ENCODE measurements around the gene B4GALNT3.

B4GALNT3 gene

GRCh38 chr12:535396-535795 lies 75.7 kb downstream of the B4GALNT3 start:
- H3K9me2 ChIP-seq (ENCODE audit: low read depth, low read length) = no peaks in the 10 kb centered on the region

GRCh38 chr12:536751-537245 lies 77.1 kb downstream of the B4GALNT3 start:
- no peak overlapping the region for H3K4me3 ChIP-seq (ENCODE audit: low read depth, low read length, poor library complexity, severe bottlenecking)
- no peak overlapping the region for H3K27ac ChIP-seq (ENCODE audit: low read depth, low read length, poor library complexity, severe bottlenecking)

More at GRCh38 chr12:535396-535795, 75.7 kb downstream of the B4GALNT3 start:
- Histone ChIP-seq H3K27me3 (ENCODE audit: insufficient read depth, low read length) (peaks cover 18% of the 10 kb centered on the region; the same call in 1 of the 2 replicates), H2AFZ (ENCODE audit: low read length) (no peak overlapping the region), H3F3A (ENCODE audit: insufficient read depth, low read length) (no peaks in the 10 kb centered on the region), H3K79me2 (ENCODE audit: insufficient read depth, low read length) (no peaks in the 10 kb centered on the region), H3K4me1 (ENCODE audit: insufficient read depth, low read length, severe bottlenecking) (no peaks in the 10 kb centered on the region), H3K27ac (ENCODE audit: low read depth, low read length, poor library complexity, severe bottlenecking) (no peak overlapping the region), H3K4me2 (ENCODE audit: low read length) (no peak overlapping the region), H4K20me1 (ENCODE audit: insufficient read depth, low read length) (no peaks in the 10 kb centered on the region), H3K36me3 (ENCODE audit: insufficient read depth, low read length) (peaks cover 6% of the 10 kb centered on the region; the same call in 1 of the 2 replicates), H3K4me3 (ENCODE audit: low read depth, low read length, poor library complexity, severe bottlenecking) (no peak overlapping the region), H3K9me3 (ENCODE audit: low read length) (peaks cover 13% of the 10 kb centered on the region), H3K9ac (ENCODE audit: low read length) (no peak overlapping the region)
- TF ChIP-seq CTCF (IDR thresholded peaks at IDR 0.05; ENCODE audit: low read length) = no peak
- TF ChIP-seq EZH2 (IDR thresholded peaks at IDR 0.05; ENCODE audit: borderline replicate concordance, low read length) = no peak

GRCh38 chr12:537772-538171 lies 78.0 kb downstream of the B4GALNT3 start:
- H3K4me3 ChIP-seq (ENCODE audit: low read depth, low read length, poor library complexity, severe bottlenecking) = no peak overlapping the region
- no peaks in the 10 kb centered on the region for H4K20me1 ChIP-seq (ENCODE audit: insufficient read depth, low read length)
- H3K36me3 ChIP-seq (ENCODE audit: insufficient read depth, low read length) = no peaks in the 10 kb centered on the region
- H3F3A ChIP-seq (ENCODE audit: insufficient read depth, low read length) = no peaks in the 10 kb centered on the region
- H3K4me2 ChIP-seq (ENCODE audit: low read length) = no peak overlapping the region
- peaks cover 4% of the 10 kb centered on the region for H3K27me3 ChIP-seq (ENCODE audit: insufficient read depth, low read length)
- H3K9ac ChIP-seq (ENCODE audit: low read length) = no peak overlapping the region
- H3K4me1 ChIP-seq (ENCODE audit: insufficient read depth, low read length, severe bottlenecking) = no peaks in the 10 kb centered on the region
- H3K79me2 ChIP-seq (ENCODE audit: insufficient read depth, low read length) = no peaks in the 10 kb centered on the region
- no peak overlapping the region for H2AFZ ChIP-seq (ENCODE audit: low read length)
- H3K9me3 ChIP-seq (ENCODE audit: low read length) = peaks cover under 1% of the 10 kb centered on the region; the same call in 1 of the 2 replicates
- no peak for TF ChIP-seq CTCF (IDR thresholded peaks at IDR 0.05; ENCODE audit: low read length)
- TF ChIP-seq EZH2 (IDR thresholded peaks at IDR 0.05; ENCODE audit: borderline replicate concordance, low read length) = no peak
- no peaks in the 10 kb centered on the region for H3K9me2 ChIP-seq (ENCODE audit: low read depth, low read length)
- no peak overlapping the region for H3K27ac ChIP-seq (ENCODE audit: low read depth, low read length, poor library complexity, severe bottlenecking)

More at GRCh38 chr12:536751-537245, 77.1 kb downstream of the B4GALNT3 start:
- no peak overlapping the region for H2AFZ ChIP-seq (ENCODE audit: low read length)
- H3K4me1 ChIP-seq (ENCODE audit: insufficient read depth, low read length, severe bottlenecking) = no peaks in the 10 kb centered on the region
- no peaks in the 10 kb centered on the region for H3K79me2 ChIP-seq (ENCODE audit: insufficient read depth, low read length)
- peaks cover 8% of the 10 kb centered on the region for H3K9me3 ChIP-seq (ENCODE audit: low read length)
- H3K4me2 ChIP-seq (ENCODE audit: low read length) = no peak overlapping the region
- no peak overlapping the region for H3K9ac ChIP-seq (ENCODE audit: low read length)
- H3K9me2 ChIP-seq (ENCODE audit: low read depth, low read length) = no peaks in the 10 kb centered on the region
- H4K20me1 ChIP-seq (ENCODE audit: insufficient read depth, low read length) = no peaks in the 10 kb centered on the region
- H3K36me3 ChIP-seq (ENCODE audit: insufficient read depth, low read length) = peaks cover 6% of the 10 kb centered on the region; the same call in 1 of the 2 replicates
- TF ChIP-seq EZH2 (IDR thresholded peaks at IDR 0.05; ENCODE audit: borderline replicate concordance, low read length) (no peak), CTCF (IDR thresholded peaks at IDR 0.05; ENCODE audit: low read length) (no peak)
- H3F3A ChIP-seq (ENCODE audit: insufficient read depth, low read length) = no peaks in the 10 kb centered on the region
- H3K27me3 ChIP-seq (ENCODE audit: insufficient read depth, low read length) = peaks cover 10% of the 10 kb centered on the region; the same call in 1 of the 2 replicates

Data from OCI-LY1 (cell line).